Left ventricle myocardium superior (tissue), 1 donor: ENCODE measurements around the gene BIN1. TPM values are rescaled to one million over a fixed set of nuclear protein-coding genes. Genes with fewer than 3 reads are reported as not detected.
A peak's percentile ranks its signal among the peaks of the same experiment; 100 is the strongest.

Experiments used
- ATAC-seq: fragments of 200-7000 bp; cut with Tn5 transposase; one replicate; pipeline ENCODE4 v1.9.1; 2020; ENCODE audit warnings: mild to moderate bottlenecking, moderate library complexity
- DNase-seq: peaks from one replicate; pipeline ENCODE4 v3.0.0-alpha.2; 2020
- intact Hi-C: fragments of 100-400 bp; cut with micrococcal nuclease; formaldehyde crosslinking; loops from one replicate; pipeline ENCODE4 v1.11.0; 2022
- total RNA-seq: library from RNA; stranded (reverse); fragmentation: NEBNext Ultra II Directional; extraction: Animal tissue kit (Norgen Biotek cat#: 25700); gene quantifications from one replicate; pipeline ENCODE4 v1.2.1, GENCODE V29; 2021
- donor health status: DM: no; HTN: yes; CAD: no; lungs with severe emphysema.

BIN1 gene
- total RNA-seq, 1 donor from 2014 or later, result 15.0 TPM

- DNase-seq, result peak; percentile 20
- intact Hi-C loops, result no loop called here
- ATAC-seq, result no peak
Measured at GRCh38 chr2:127054996-127055785, 51.8 kb downstream of the BIN1 start.

GRCh38 chr2:127054604-127054930 is 52.4 kb downstream of the BIN1 start:
- DNase-seq (peak; percentile 19), ATAC-seq (no peak)
- intact Hi-C loops, result no loop called here

- DNase-seq, result peak; percentile 31
- no peak for ATAC-seq
Measured at GRCh38 chr2:127053731-127054603, 53.0 kb downstream of the BIN1 start.

GRCh38 chr2:127052771-127053691 is 53.9 kb downstream of the BIN1 start:
- ATAC-seq (no peak), DNase-seq (no peak)
- intact Hi-C loops, result no loop called here

More at GRCh38 chr2:127053731-127054603, 53.0 kb downstream of the BIN1 start:
- intact Hi-C loops, result no loop called here

GRCh38 chr2:127052057-127052770 is 54.7 kb downstream of the BIN1 start:
- ATAC-seq (no peak), DNase-seq (no peak)
- intact Hi-C loops, result no loop called here

GRCh38 chr2:127051116-127052056 is 55.6 kb downstream of the BIN1 start:
- intact Hi-C loops, result no loop called here
- no peak for DNase-seq
- ATAC-seq, result peak; percentile 5

GRCh38 chr2:127050803-127051115 is 56.2 kb downstream of the BIN1 start:
- DNase-seq, result no peak
- no peak for ATAC-seq
- intact Hi-C loops, result no loop called here

GRCh38 chr2:127049927-127050802 is 56.8 kb downstream of the BIN1 start:
- ATAC-seq (peak; percentile 71), DNase-seq (peak; percentile 79)
- intact Hi-C loops, result no loop called here

- no peak for DNase-seq
Measured at GRCh38 chr2:127048969-127049897, 57.7 kb downstream of the BIN1 start.

GRCh38 chr2:127048618-127048935 is 58.4 kb downstream of the BIN1 start:
- DNase-seq (no peak), ATAC-seq (no peak)
- intact Hi-C loops, result no loop called here

More at GRCh38 chr2:127048969-127049897, 57.7 kb downstream of the BIN1 start:
- no peak for ATAC-seq
- intact Hi-C loops, result no loop called here

- DNase-seq (no peak), ATAC-seq (no peak)
- intact Hi-C loops, result no loop called here
Measured at GRCh38 chr2:127047716-127048617, 59.0 kb downstream of the BIN1 start.

GRCh38 chr2:127047054-127047453 is 59.9 kb downstream of the BIN1 start:
- intact Hi-C loops, result no loop called here
- DNase-seq, result no peak
- no peak for ATAC-seq

GRCh38 chr2:127046579-127046978 is 60.4 kb downstream of the BIN1 start:
- no peak for DNase-seq
- intact Hi-C loops, result no loop called here
- ATAC-seq, result no peak

- intact Hi-C loops, result no loop called here
- ATAC-seq (no peak), DNase-seq (peak; percentile 26)
Measured at GRCh38 chr2:127045792-127046501, 61.0 kb downstream of the BIN1 start.
